ENCODE measurements around the gene CLEC16A.

Gene CLEC16A

GRCh38 chr16:11128211-11129141, 184.1 kb downstream of the CLEC16A start:
- no peak for DNase-seq

GRCh38 chr16:11129378-11129781, 185.0 kb downstream of the CLEC16A start:
- no peak for DNase-seq

DNA sequence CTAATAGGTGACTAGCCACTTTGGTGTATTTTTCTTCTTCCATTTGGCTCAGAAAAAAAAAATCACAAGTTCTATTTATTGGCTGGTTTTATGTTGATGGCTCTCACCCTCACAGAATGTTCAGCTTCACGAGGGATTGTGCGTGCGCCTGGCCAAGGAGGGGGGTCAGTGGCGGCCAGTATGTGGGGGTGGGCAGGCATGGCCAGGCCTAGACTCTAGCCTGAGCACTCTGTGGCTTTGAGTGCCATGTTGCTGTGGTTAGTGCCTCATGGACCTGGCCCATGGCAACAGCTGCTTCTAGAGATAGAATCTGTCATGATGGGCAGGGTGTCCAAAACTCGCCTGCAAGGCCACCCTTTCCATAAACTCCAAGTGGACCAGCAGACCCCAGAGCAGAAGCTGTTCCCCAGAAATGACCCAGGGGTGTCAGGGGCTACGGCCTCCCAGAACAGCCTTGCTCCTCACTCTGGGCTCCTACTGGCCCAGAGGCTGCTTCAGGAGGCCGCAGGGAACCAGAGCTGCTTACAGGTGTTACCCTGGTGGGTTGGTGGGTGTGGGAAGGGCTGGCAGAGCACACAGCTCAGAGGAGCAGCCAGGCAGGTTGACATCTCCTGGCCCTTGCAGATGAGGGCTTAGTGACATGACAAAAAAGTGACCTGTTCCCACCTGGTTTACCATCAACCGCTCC, 186.8 kb downstream of the CLEC16A start:
- no peak for DNase-seq

- no peak for DNase-seq
Observed at GRCh38 chr16:11131706-11132105, 187.3 kb downstream of the CLEC16A start.

- no peak for DNase-seq
Observed at GRCh38 chr16:11133344-11133943, 189.1 kb downstream of the CLEC16A start.

DNA sequence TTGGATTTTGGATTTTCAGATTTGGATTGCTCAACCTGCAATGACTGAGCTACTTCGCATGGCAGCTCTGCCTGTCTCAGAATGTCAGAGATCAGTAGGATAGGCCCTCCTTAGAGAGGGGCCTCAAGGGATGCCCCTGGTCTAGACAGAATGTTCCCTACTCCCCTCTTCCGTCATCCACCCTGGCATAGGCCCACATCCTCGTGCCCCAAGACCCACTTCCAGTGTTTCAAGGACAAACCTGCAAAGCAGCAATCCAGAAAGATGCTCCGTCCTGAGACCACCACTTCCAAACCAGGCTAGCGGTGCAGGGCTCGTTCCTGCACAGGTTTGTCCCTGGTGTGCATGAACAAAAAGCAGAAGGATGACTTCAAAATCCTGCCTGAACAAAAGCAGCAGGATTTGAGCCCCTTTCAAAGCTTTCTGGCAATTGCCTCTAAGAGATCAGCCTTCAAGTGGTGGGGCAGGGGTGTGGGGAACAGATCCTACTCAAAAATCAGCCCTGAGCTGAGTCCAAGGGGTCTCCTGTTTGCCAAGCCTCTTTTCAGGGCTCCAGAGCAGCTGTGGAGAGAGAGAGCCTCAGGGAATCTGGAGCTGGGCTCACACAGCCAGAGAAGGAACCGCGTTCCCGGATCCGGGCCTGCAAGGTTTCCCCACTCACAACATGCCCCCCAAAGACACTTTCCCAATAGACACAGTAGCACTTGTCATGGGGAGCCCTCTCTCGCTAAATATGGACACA, 190.5 kb downstream of the CLEC16A start:
- DNase-seq: no peak

GRCh38 chr16:11135464-11135973, 191.2 kb downstream of the CLEC16A start:
- DNase-seq: no peak

DNA sequence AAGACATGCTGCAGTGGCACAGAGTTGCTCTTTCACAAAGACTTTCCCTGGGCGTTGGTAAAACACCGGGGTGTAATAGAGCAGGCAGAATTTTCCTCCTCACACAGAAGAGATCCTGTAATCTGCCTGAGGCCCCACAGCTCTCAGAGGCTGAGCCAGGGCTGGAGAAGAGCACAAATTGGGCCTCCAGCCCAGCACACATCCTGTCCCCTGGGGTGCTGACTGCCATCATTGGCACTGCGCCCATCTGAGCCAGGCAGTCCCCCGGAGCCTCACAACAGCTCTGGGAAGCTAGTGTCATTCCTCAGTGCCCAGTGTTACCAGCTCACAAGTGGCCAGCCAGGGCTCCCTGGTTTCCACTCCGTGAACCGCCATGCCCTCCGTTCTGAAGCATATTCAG, 192.2 kb downstream of the CLEC16A start:
- DNase-seq: no peak

GRCh38 chr16:11138022-11138768, 193.8 kb downstream of the CLEC16A start:
- no peak for DNase-seq

- DNase-seq: no peak
Observed at GRCh38 chr16:11138769-11139325, 194.5 kb downstream of the CLEC16A start.

GRCh38 chr16:11139326-11140097, 195.1 kb downstream of the CLEC16A start:
- DNase-seq: no peak

DNA sequence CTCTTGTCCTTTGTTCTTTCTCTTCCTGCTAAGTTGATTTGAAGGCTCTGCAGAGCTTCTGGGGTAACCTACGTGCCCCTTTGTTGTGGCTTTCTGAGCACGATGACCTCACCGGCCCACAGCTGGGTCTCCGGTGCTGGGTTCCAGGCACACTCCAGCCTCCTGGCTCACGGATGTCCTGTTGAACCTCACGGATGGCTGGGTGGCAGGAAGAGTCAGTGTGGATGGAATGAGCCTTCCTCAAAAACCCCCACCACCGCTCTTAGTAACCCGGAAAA, 195.7 kb downstream of the CLEC16A start:
- DNase-seq: no peak

- DNase-seq: no peak
Observed at GRCh38 chr16:11140466-11140865, 196.1 kb downstream of the CLEC16A start.

DNA sequence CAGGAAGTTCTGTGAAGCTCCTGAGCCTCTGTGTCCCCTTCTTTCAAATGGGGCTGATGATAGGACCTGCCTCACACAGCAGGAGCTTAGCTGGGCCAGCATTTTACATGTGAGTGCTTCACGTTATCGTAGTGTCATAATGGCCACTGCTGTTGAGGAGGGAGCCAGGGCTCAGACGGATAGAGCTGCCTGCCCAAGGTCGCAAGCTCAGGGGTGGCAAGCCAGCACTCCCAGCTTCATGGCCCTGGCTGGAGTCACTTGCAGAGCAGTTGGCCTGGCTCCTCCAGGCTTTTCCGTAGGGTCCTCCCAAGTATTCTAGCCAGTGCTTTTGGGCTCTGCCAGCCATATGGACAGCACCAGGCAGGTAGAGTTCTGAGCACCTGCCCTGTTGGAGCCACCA, 196.5 kb downstream of the CLEC16A start:
- DNase-seq: no peak

- DNase-seq: no peak
Observed at GRCh38 chr16:11141409-11142260, 197.3 kb downstream of the CLEC16A start.

DNA sequence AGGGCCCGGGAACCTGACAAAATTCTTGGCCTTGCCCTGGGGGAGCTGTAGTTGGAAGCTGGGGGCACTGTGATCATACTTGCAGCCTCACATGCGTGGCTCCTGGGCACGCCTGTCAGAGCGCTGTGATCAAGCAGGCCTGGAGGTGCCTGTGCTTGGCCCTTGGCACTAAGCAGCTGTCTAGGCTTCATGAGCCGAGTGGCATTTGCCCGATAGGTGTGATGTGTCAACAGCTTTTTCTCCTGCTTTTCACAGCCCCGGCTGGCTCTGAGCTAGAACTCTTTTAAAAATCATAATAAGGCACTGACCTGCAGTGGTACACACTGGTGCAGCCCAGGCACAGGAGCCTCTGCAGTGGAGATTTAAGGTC, 197.9 kb downstream of the CLEC16A start:
- DNase-seq: no peak

- DNase-seq: no peak
Observed at GRCh38 chr16:11142951-11143350, 198.6 kb downstream of the CLEC16A start.

GRCh38 chr16:11143372-11144035, 199.1 kb downstream of the CLEC16A start:
- DNase-seq: no peak

DNA sequence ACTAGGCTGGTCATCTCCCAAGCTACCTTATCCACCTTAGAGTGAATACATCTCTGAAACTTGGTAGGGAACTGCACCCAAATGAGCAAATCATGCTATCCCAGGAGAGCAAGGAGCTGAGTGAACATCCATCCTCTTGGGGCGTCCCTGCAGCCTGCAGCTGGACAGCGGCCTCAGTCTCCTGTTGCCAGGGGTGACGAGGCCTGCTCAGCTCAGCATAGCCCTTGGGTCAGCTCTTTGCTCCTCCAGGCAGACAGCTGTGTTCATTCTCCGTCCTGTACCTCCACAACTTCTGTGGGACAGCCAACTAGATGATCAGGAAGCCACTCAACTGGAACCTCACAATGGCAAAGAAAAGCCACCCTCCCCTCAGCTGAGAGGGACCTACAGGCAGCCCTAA, 199.8 kb downstream of the CLEC16A start:
- no peak for DNase-seq

All from NCI-H2107 (cell line).